ENCODE data around the gene LCNL1.

LCNL1 gene

DNA sequence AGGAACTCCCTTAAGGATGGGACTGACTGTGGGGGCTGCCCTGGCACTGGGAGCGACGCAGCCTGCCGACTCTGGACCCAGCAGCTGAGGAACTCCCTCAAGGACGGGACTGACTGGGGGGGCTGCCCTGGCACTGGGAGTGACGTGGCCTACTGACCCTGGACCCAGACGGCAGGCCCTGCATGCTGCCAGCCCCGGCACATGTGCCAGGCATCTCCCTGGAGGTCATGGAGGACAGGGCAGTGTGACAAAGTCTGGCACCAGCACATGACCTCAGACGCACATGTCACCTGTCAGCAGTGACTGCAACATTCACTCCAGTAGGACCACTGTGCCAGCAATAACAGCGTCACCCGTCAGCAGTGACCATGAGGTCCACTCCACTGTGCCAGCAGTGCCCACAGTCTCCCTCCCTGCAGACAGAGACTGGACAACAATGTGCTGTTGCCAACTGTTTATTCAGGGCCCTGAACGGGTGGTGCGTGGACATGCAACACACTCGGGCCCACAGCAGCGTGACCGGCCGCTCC is 42.7 kb upstream of the LCNL1 start:
- no peak for DNase-seq (ENCODE audit: low read depth)
- TF ChIP-seq, protein P1, sequence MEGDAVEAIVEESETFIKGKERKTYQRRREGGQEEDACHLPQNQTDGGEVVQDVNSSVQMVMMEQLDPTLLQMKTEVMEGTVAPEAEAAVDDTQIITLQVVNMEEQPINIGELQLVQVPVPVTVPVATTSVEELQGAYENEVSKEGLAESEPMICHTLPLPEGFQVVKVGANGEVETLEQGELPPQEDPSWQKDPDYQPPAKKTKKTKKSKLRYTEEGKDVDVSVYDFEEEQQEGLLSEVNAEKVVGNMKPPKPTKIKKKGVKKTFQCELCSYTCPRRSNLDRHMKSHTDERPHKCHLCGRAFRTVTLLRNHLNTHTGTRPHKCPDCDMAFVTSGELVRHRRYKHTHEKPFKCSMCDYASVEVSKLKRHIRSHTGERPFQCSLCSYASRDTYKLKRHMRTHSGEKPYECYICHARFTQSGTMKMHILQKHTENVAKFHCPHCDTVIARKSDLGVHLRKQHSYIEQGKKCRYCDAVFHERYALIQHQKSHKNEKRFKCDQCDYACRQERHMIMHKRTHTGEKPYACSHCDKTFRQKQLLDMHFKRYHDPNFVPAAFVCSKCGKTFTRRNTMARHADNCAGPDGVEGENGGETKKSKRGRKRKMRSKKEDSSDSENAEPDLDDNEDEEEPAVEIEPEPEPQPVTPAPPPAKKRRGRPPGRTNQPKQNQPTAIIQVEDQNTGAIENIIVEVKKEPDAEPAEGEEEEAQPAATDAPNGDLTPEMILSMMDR (IDR thresholded peaks at IDR 0.05; ENCODE audit: control insufficient read depth, extremely low read depth, insufficient read depth): no peak
- H3K4me3 ChIP-seq (ENCODE audit: low read depth, low read length): no peak overlapping the region

DNA sequence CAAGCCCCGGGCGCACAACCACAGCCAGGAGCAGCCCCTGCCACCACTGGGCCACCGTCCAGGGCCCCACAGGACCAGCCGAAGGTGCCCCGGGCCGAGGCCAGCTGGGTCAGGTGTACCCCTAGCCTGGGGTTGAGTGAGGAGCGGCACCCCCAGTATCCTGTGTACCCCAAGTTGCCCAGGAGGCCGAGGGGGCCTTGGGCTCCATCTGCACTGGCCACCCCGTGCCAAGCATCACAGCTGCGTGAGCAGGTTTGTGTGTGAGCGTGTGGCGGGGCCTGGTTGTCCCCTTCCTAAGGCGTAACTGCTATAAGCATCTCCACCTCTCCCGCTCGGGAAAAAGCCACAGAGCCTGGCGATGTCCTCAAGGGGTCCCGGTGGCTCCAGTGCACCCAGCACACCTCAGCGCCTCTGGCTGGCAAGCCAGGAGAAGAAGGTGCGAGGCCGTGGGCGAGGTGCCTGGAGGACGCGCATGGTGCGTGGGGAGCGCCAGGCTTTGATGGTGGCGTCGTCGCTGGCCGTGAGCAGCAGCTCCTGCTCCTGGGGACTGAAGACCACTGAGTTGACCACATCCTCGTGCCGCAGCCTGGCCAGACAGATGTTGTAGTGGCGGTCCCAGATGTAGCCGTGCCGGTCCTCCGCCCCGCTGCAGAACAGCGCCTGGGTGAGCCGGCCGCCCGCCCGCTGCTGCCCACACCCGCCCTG is 42.1 kb upstream of the LCNL1 start:
- no peak for DNase-seq (ENCODE audit: low read depth)
- no peak overlapping the region for H3K4me3 ChIP-seq (ENCODE audit: low read depth, low read length)
- TF ChIP-seq, protein P1 (IDR thresholded peaks at IDR 0.05; ENCODE audit: control insufficient read depth, extremely low read depth, insufficient read depth): no peak

DNA sequence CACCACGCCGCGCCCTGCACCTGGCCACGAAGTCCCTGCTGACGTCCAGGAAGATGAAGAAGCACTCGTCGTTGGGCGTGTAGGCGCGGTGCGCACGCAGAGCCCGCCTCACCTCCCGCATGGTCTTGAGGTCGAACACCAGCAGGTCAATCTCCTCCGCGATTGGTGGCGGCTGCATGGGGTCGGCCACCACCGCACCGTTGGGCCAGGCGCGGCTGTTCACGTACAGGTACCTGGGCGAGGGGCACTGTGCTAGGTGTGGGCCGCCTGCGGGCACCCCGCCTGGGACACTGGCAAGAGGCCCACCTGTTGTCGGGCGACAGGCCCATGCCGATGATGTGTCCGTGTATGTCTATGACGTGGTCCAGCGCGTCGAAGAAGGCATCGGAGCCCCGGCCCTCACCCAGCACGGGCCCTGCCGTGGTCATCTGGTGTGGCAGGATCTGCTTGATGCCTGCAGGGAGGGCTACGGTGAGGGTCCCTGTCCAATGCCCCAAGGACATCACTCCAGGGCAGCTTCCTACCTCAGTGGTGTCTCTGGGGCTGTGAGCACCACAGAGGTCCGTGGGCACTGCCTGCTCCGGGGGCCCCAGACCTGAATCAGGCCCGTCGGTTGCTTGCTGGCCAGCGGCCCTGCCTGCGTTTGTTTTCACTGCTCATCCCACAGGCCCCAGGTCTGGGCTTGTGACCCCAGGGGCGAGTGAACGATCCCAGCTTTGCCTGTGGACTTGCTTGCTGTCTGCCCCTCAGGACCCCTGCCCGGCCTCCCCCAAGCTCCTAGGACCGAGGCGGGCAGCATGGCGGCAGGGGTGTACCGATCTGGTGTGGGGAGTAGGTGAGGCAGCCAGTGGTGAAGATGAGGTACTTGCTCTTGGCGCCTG is 41.3 kb upstream of the LCNL1 start:
- TF ChIP-seq, protein P1 (IDR thresholded peaks at IDR 0.05; ENCODE audit: control insufficient read depth, extremely low read depth, insufficient read depth): no peak
- H3K4me3 ChIP-seq (ENCODE audit: low read depth, low read length): no peak overlapping the region
- no peak for DNase-seq (ENCODE audit: low read depth)

DNA sequence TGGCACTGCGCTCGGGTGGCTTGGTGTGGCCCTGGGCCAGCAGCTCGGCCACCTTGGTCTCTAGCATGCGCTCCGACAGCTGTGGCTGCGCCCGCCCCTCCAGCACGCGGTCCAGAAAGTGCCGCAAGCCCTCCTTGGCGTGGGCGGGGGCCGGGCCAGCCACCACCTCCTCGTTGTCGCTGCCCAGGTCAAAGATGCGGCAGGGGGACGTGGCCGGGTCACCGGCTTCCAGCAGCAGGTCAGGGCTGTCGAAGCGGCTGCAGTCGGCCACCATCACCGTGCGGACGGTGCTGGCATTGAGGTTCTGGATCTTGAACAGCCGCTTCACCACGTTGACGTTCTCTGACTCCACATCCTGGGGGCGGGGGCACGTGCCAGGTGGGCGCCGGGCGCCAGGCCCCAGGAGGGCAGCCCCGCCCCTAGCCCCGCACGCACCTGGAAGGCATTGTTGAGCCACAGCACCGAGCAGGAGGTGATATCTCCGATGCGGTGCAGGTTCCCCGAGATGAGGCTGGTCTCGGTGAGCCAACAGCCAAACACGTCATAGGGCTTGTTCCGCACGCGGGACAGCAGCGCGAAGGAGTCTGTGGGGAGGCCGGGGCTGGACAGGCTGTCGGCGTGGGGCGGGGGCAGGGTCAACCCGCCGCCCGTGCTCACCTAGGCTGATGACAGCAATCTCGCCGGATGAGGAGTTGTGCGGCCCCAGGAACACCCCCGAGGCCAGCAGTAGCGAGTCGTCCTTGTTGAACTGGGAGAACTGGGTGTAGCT is 40.5 kb upstream of the LCNL1 start:
- DNase-seq (ENCODE audit: low read depth): no peak
- TF ChIP-seq, protein P1 (IDR thresholded peaks at IDR 0.05; ENCODE audit: control insufficient read depth, extremely low read depth, insufficient read depth): no peak
- H3K4me3 ChIP-seq (ENCODE audit: low read depth, low read length): no peak overlapping the region; the same call in 1 of the 2 replicates

DNA sequence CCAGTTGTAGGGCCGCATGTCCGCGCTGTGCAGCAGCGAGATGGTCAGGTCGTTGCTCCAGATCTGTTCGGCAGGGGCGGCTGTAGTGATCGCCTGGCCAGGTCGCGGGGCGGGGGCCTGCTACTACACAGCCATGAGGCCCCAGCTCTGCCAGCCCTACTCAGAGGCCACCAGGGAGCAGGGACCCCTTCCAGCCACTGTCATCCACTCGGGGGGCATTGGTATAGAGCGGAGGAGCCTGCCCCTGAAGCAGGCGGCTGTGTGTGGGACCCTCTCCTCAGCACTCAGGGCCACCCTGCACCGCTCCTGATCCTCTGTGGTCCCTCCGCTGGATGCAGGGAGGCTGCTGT is 39.9 kb upstream of the LCNL1 start:
- TF ChIP-seq, protein P1 (IDR thresholded peaks at IDR 0.05; ENCODE audit: control insufficient read depth, extremely low read depth, insufficient read depth): no peak
- peak overlapping the region; percentile 81 for H3K4me3 ChIP-seq (ENCODE audit: low read depth, low read length)

DNA sequence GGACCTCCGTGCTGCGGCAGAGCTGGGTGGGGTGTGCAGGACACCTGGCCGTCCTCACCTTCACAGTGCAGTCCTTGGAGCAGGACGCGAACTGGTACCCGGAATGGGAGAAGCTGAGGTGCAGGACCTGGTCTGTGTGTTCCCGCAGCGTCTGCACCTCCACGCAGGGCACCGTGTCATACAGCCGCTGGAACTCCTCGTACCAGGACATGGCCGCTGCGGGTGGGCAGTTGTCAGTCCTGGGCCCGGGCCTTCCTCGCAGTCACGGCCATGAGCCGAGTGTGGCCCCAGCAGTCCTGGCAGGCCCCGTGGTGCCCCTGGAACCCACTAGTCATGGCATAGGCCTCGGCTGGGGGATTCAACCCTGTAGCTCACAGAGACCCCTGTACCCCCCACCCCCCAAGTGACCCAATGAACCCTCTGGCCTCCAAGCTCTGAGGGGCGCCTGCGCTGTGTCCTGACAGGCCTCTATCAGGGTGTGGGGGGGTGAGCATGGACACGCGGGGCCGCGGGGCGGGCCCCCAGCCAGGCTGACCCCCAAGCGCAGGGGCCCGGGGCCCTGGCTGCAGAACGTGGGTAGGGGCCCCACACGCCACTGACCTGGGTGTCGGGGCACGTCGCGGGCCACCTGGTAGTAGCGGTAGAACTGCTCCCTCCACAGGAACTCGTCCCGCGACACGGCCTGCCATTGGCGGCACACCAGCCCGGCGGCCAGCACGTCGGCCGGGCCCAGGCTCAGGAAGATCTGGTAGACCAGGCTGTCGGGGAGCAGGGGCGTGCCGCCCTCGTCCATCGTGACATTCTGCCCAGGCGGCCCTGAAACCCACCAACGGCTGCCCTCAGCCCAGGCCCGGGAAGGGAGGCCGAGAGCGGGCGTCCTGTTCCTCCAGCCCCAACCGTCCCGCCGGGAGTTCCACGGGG is 39.2 kb upstream of the LCNL1 start:
- peak overlapping the region; percentile 81 for H3K4me3 ChIP-seq (ENCODE audit: low read depth, low read length)
- TF ChIP-seq, protein P1 (IDR thresholded peaks at IDR 0.05; ENCODE audit: control insufficient read depth, extremely low read depth, insufficient read depth): 0 out of 2 replicates have a peak, but pooled peaks have one; percentile 12
- DNase-seq (ENCODE audit: low read depth): no peak

More for the DNA sequence above, 39.9 kb upstream of the LCNL1 start:
- no peak for DNase-seq (ENCODE audit: low read depth)

Measured in LNCaP clone FGC (cell line).